ENCODE measurements around the gene CALHM1. TPM values are rescaled to one million over a fixed set of nuclear protein-coding genes. Genes with fewer than 3 reads are reported as not detected.

Gene CALHM1
- total and polyA plus RNA-seq, 2 experiments from 2014 or later = 0.11 TPM; not detected in 1

DNA sequence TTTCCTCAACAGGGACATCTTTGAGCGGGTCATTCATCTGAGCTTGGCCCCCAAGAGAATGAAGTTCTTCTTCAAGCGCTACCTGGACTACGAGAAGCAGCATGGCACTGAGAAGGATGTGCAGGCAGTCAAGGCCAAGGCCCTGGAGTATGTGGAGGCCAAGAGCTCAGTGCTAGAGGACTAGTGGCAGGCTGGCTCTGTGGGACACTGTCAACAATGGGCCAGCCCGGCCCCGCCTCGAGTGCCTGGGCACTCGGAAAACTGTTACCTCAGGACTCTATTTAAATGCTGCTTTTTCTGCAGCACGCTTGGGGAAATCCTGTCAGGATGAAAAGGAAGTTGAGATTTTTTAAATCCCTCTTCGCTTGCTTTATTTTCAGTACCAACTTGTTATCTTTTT is 13.3 kb downstream of the CALHM1 start:
- TF ChIP-seq, protein P1, sequence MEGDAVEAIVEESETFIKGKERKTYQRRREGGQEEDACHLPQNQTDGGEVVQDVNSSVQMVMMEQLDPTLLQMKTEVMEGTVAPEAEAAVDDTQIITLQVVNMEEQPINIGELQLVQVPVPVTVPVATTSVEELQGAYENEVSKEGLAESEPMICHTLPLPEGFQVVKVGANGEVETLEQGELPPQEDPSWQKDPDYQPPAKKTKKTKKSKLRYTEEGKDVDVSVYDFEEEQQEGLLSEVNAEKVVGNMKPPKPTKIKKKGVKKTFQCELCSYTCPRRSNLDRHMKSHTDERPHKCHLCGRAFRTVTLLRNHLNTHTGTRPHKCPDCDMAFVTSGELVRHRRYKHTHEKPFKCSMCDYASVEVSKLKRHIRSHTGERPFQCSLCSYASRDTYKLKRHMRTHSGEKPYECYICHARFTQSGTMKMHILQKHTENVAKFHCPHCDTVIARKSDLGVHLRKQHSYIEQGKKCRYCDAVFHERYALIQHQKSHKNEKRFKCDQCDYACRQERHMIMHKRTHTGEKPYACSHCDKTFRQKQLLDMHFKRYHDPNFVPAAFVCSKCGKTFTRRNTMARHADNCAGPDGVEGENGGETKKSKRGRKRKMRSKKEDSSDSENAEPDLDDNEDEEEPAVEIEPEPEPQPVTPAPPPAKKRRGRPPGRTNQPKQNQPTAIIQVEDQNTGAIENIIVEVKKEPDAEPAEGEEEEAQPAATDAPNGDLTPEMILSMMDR (conservative IDR thresholded peaks at IDR 0.05; ENCODE audit: low read depth in 2 of 2) = no peak
- TF ChIP-seq ZNF331 (CRISPR knock-in tag; IDR thresholded peaks at IDR 0.05; ENCODE audit: low read depth) (no peak), CREB1 (CRISPR knock-in tag; IDR thresholded peaks at IDR 0.05; ENCODE audit: low read depth) (no peak), ZNF114 (CRISPR knock-in tag; IDR thresholded peaks at IDR 0.05) (no peak), ZNF462 (CRISPR knock-in tag; IDR thresholded peaks at IDR 0.05) (no peak), EZH2 (IDR thresholded peaks at IDR 0.05; ENCODE audit: low read depth, unreplicated experiment) (no peak), EZH2phosphoT487 (IDR thresholded peaks at IDR 0.05; ENCODE audit: unreplicated experiment) (no peak), POLR2AphosphoS5 (IDR thresholded peaks at IDR 0.05; ENCODE audit: low read depth) (no peak), ETS1 (IDR thresholded peaks at IDR 0.05) (no peak), STAT1 (IDR thresholded peaks at IDR 0.05; ENCODE audit: unreplicated experiment) (no peak), JUNB (IDR thresholded peaks at IDR 0.05; ENCODE audit: unreplicated experiment) (no peak), NANOG (IDR thresholded peaks at IDR 0.05; ENCODE audit: borderline replicate concordance) (no peak)
- TF ChIP-seq, protein P2, sequence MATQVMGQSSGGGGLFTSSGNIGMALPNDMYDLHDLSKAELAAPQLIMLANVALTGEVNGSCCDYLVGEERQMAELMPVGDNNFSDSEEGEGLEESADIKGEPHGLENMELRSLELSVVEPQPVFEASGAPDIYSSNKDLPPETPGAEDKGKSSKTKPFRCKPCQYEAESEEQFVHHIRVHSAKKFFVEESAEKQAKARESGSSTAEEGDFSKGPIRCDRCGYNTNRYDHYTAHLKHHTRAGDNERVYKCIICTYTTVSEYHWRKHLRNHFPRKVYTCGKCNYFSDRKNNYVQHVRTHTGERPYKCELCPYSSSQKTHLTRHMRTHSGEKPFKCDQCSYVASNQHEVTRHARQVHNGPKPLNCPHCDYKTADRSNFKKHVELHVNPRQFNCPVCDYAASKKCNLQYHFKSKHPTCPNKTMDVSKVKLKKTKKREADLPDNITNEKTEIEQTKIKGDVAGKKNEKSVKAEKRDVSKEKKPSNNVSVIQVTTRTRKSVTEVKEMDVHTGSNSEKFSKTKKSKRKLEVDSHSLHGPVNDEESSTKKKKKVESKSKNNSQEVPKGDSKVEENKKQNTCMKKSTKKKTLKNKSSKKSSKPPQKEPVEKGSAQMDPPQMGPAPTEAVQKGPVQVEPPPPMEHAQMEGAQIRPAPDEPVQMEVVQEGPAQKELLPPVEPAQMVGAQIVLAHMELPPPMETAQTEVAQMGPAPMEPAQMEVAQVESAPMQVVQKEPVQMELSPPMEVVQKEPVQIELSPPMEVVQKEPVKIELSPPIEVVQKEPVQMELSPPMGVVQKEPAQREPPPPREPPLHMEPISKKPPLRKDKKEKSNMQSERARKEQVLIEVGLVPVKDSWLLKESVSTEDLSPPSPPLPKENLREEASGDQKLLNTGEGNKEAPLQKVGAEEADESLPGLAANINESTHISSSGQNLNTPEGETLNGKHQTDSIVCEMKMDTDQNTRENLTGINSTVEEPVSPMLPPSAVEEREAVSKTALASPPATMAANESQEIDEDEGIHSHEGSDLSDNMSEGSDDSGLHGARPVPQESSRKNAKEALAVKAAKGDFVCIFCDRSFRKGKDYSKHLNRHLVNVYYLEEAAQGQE (IDR thresholded peaks at IDR 0.05; ENCODE audit: unreplicated experiment) = no peak
- H3K36me3 ChIP-seq (ENCODE audit: insufficient read depth) = peaks cover 46% of the 10 kb centered on the region

More for the DNA sequence above, 13.3 kb downstream of the CALHM1 start:
- peaks cover 78% of the 10 kb centered on the region for H3K36me3 Mint-ChIP-seq (ENCODE audit: low read depth)
- H3K4me1 Mint-ChIP-seq = peaks cover under 1% of the 10 kb centered on the region; the same call in 1 of the 3 replicates
- H3K4me2 ChIP-seq = no peak overlapping the region
- no peak overlapping the region for H3K27ac Mint-ChIP-seq
- no peaks in the 10 kb centered on the region for H3K27me3 ChIP-seq (ENCODE audit: insufficient read depth)
- no peak overlapping the region for H3K4me3 ChIP-seq
- H2AFZ ChIP-seq = no peak overlapping the region
- no peaks in the 10 kb centered on the region for H3K9me2 ChIP-seq (ENCODE audit: insufficient read depth)
- peaks cover 8% of the 10 kb centered on the region for H3K27me3 Mint-ChIP-seq (ENCODE audit: insufficient read depth, low read depth, poor library complexity)
- no peaks in the 10 kb centered on the region for H4K20me1 ChIP-seq (replicated peaks; ENCODE audit: insufficient read depth)
- H3K9me3 Mint-ChIP-seq = no peaks in the 10 kb centered on the region; the same call in 2 of the 3 replicates
- H3F3A ChIP-seq (replicated peaks; ENCODE audit: low read depth) = no peaks in the 10 kb centered on the region
- no peaks in the 10 kb centered on the region for H3K79me2 ChIP-seq (replicated peaks; ENCODE audit: insufficient read depth)
- no peak overlapping the region for H3K4me3 Mint-ChIP-seq
- no peak for ATAC-seq
- no peak for DNase-seq (ENCODE audit: low spot score)
- H3K4me1 ChIP-seq (ENCODE audit: insufficient read depth) = no peaks in the 10 kb centered on the region
- no peak overlapping the region for H3K27ac ChIP-seq (ENCODE audit: low read depth)
